IMR-90 (cell line): ENCODE results near the gene PCBD1. TPM values are rescaled to one million over a fixed set of nuclear protein-coding genes. Genes with fewer than 3 reads are reported as not detected.

Experiments
- ATAC-seq: fragments of 200-7000 bp; cut with Tn5 transposase; 2 replicates; pipeline ENCODE4 v1.9.1; 2020; ENCODE audit warnings: low read depth, mild to moderate bottlenecking, moderate library complexity
- BruUV-seq: library from RNA; stranded (reverse); fragments of 400-500 nt; replicated peaks from 2 replicates; lab custom pipeline; 2021; lab: Mats Ljungman, UMichigan
- CTCF ChIA-PET: fragments of 300-600 bp; formaldehyde crosslinking; extraction: SDS; loops from one replicate; lab custom pipeline; 2021; ENCODE audit warnings: antibody characterized with exemption; lab: Yijun Ruan, JAX
- POLR2A ChIA-PET: fragments of 300-600 bp; sonication (Branson Sonifier 250); formaldehyde crosslinking; loops from one replicate; lab custom pipeline; 2022; ENCODE audit warnings: antibody characterized with exemption; ENCODE audit not compliant: unreplicated experiment; lab: Charles Lee
- DNase-seq: peaks from one replicate; pipeline ENCODE4 v3.0.0; 2013
- H2AFZ ChIP-seq: replicated peaks from 2 replicates; pipeline ENCODE3; 2013; ENCODE audit warnings: low read length, mild to moderate bottlenecking; ENCODE audit not compliant: poor library complexity
- H2AK5ac ChIP-seq: 2 replicates; pipeline ENCODE4 v1.6.1; 2013; ENCODE audit warnings: low read depth, low read length, inconsistent platforms
- H2AK9ac ChIP-seq: replicated peaks from 2 replicates; pipeline ENCODE3; 2013; ENCODE audit warnings: mild to moderate bottlenecking, low read depth, low read length, moderate library complexity; ENCODE audit not compliant: poor library complexity
- H2BK120ac ChIP-seq: 2 replicates; pipeline ENCODE4 v1.6.1; 2013; ENCODE audit warnings: low read depth, low read length, inconsistent platforms
- H2BK15ac ChIP-seq: 3 replicates; pipeline ENCODE4 v1.6.1; 2013; ENCODE audit warnings: low read depth, low read length, inconsistent platforms
- H2BK20ac ChIP-seq: 2 replicates; pipeline ENCODE4 v1.6.1; 2013; ENCODE audit warnings: low read depth, mild to moderate bottlenecking, inconsistent platforms, low read length, moderate library complexity
- H2BK5ac ChIP-seq: 2 replicates; pipeline ENCODE4 v1.6.1; 2013; ENCODE audit warnings: mild to moderate bottlenecking, low read depth, low read length, inconsistent platforms; ENCODE audit not compliant: poor library complexity, severe bottlenecking
- H3K14ac ChIP-seq: replicated peaks from 2 replicates; pipeline ENCODE4 v1.6.1; 2013; ENCODE audit warnings: low read depth, low read length, inconsistent platforms
- H3K18ac ChIP-seq: 2 replicates; pipeline ENCODE4 v1.6.1; 2013; ENCODE audit warnings: low read depth, low read length, control low read depth
- H3K23ac ChIP-seq: 2 replicates; pipeline ENCODE4 v1.6.1; 2013; ENCODE audit warnings: low read depth, low read length, inconsistent platforms
- H3K27ac ChIP-seq: 2 replicates; pipeline ENCODE4 v1.5.1; 2013; ENCODE audit warnings: mild to moderate bottlenecking, control low read depth, low read length; ENCODE audit not compliant: insufficient read depth
- H3K27me3 ChIP-seq: 2 replicates; pipeline ENCODE4 v1.6.1; 2013; ENCODE audit warnings: low read length; ENCODE audit not compliant: control insufficient read depth, insufficient read depth
- H3K36me3 ChIP-seq: 2 replicates; pipeline ENCODE4 v1.6.1; 2013; ENCODE audit warnings: low read length, mixed read lengths; ENCODE audit not compliant: control insufficient read depth, insufficient read depth
- H3K4ac ChIP-seq: 2 replicates; pipeline ENCODE4 v1.6.1; 2013; ENCODE audit warnings: low read depth, low read length, inconsistent platforms
- H3K4me1 ChIP-seq: 2 replicates; pipeline ENCODE4 v1.6.1; 2013; ENCODE audit warnings: low read length, mixed read lengths; ENCODE audit not compliant: control insufficient read depth, insufficient read depth
- H3K4me2 ChIP-seq: 2 replicates; pipeline ENCODE4 v1.6.1; 2013; ENCODE audit warnings: low read depth, mild to moderate bottlenecking, control low read depth, low read length, moderate library complexity
- H3K4me3 ChIP-seq: 2 replicates; pipeline ENCODE4 v1.5.1; 2013; ENCODE audit warnings: low read depth, mild to moderate bottlenecking, control low read depth, low read length, moderate library complexity; ENCODE audit not compliant: insufficient read depth
- H3K56ac ChIP-seq: 2 replicates; pipeline ENCODE4 v1.6.1; 2013; ENCODE audit warnings: low read length, inconsistent platforms; ENCODE audit not compliant: insufficient read depth; ENCODE audit errors: extremely low read depth
- H3K79me1 ChIP-seq, 2 experiments: 2 replicates each; pipeline ENCODE4 v1.6.1; 2013; ENCODE audit warnings: low read length in 2 of 2, inconsistent platforms in 1 of 2, low read depth in 1 of 2
- H3K9ac ChIP-seq: 2 replicates; pipeline ENCODE4 v1.6.1; 2013; ENCODE audit warnings: low read depth, low read length, control low read depth
- H3K9me1 ChIP-seq: 2 replicates; pipeline ENCODE4 v1.6.1; 2013; ENCODE audit warnings: low read length, inconsistent platforms; ENCODE audit not compliant: insufficient read depth
- H3K9me3 ChIP-seq: 2 replicates; pipeline ENCODE4 v1.6.1; 2013; ENCODE audit warnings: low read length; ENCODE audit not compliant: control insufficient read depth, insufficient read depth
- H4K20me1 ChIP-seq: 2 replicates; pipeline ENCODE4 v1.6.1; 2013; ENCODE audit warnings: low read length, inconsistent platforms; ENCODE audit not compliant: insufficient read depth
- H4K5ac ChIP-seq: 2 replicates; pipeline ENCODE4 v1.6.1; 2013; ENCODE audit warnings: mild to moderate bottlenecking, low read depth, low read length, control low read depth
- H4K8ac ChIP-seq, 2 experiments: 2 replicates each; pipeline ENCODE4 v1.6.1; 2013; ENCODE audit warnings: low read depth in 2 of 2, low read length in 2 of 2, control low read depth in 1 of 2, inconsistent platforms in 1 of 2
- H4K91ac ChIP-seq: 2 replicates; pipeline ENCODE4 v1.6.1; 2013; ENCODE audit warnings: low read depth, low read length, inconsistent platforms; ENCODE audit not compliant: insufficient read depth
- BHLHE40 ChIP-seq: fragments of 150-350 bp; IDR thresholded peaks from 2 replicates; pipeline ENCODE4 v1.6.1; 2016; ENCODE audit warnings: mild to moderate bottlenecking, low read depth, low read length
- CHD1 ChIP-seq: IDR thresholded peaks from 2 replicates; pipeline ENCODE4 v1.6.1; 2012; ENCODE audit warnings: low read depth, low read length, improper control_type of control experiment
- CTCF ChIP-seq: conservative IDR thresholded peaks from 2 replicates; pipeline ENCODE4 v1.5.1; 2012; ENCODE audit warnings: mild to moderate bottlenecking, low read depth, low read length, improper control_type of control experiment
- ELK1 ChIP-seq: fragments of 150-350 bp; IDR thresholded peaks from 2 replicates; pipeline ENCODE4 v1.6.1; 2016; ENCODE audit warnings: low read depth, mild to moderate bottlenecking, low read length, moderate library complexity, borderline replicate concordance
- FOS ChIP-seq: fragments of 150-350 bp; IDR thresholded peaks from 2 replicates; pipeline ENCODE4 v1.6.1; 2016; ENCODE audit warnings: low read depth, low read length
- MAFK ChIP-seq: IDR thresholded peaks from 2 replicates; pipeline ENCODE4 v1.6.1; 2012; ENCODE audit warnings: low read depth, low read length, improper control_type of control experiment
- MXI1 ChIP-seq: IDR thresholded peaks from 2 replicates; pipeline ENCODE4 v1.6.1; 2012; ENCODE audit warnings: low read depth, mild to moderate bottlenecking, low read length, moderate library complexity, borderline replicate concordance
- POLR2A ChIP-seq: IDR thresholded peaks from 2 replicates; pipeline ENCODE4 v1.6.1; 2012; ENCODE audit warnings: mild to moderate bottlenecking, low read depth, low read length
- RAD21 ChIP-seq: IDR thresholded peaks from 2 replicates; pipeline ENCODE4 v1.6.1; 2012; ENCODE audit warnings: low read length, improper control_type of control experiment
- RCOR1 ChIP-seq: IDR thresholded peaks from 2 replicates; pipeline ENCODE4 v1.6.1; 2012; ENCODE audit warnings: mild to moderate bottlenecking, low read length, improper control_type of control experiment; ENCODE audit not compliant: insufficient replicate concordance
- SMC3 ChIP-seq: fragments of 150-350 bp; IDR thresholded peaks from 2 replicates; pipeline ENCODE4 v1.6.1; 2016; ENCODE audit warnings: low read depth, mild to moderate bottlenecking, antibody characterized with exemption, low read length, moderate library complexity
- USF2 ChIP-seq: fragments of 150-350 bp; IDR thresholded peaks from 2 replicates; pipeline ENCODE4 v1.6.1; 2017; ENCODE audit warnings: mild to moderate bottlenecking, antibody characterized with exemption, low read length, low read depth
- WGBS, 2 experiments: methylation state at CpG; one replicate each; pipeline versions ENCODE4 v1.1.5 to v1.1.7; 2013; ENCODE audit warnings: missing lambda C conversion rate in 2 of 2; ENCODE audit not compliant: insufficient read length in 1 of 2; ENCODE audit errors: extremely low coverage in 2 of 2; 5-methylcytosine and 5-hydroxymethylcytosine counted together
- dilution Hi-C: fragments of 300-500 bp; cut with HindIII; formaldehyde crosslinking; loops from one replicate; pipeline ENCODE4 v1.14.3; 2018; ENCODE audit warnings: low sequenced_read_pairs; ENCODE audit not compliant: unreplicated experiment
- in situ Hi-C: fragments of 300-500 bp; cut with MboI; formaldehyde crosslinking; loops from 3 replicates; pipeline ENCODE4 v1.14.3; 2019; ENCODE audit warnings: low sequenced_read_pairs, inconsistent platforms, mixed read lengths
- intact Hi-C: fragments of 100-400 bp; cut with micrococcal nuclease; formaldehyde crosslinking; loops from 2 replicates; pipeline ENCODE4 v1.10.0; 2022
- polyA plus RNA-seq, 3 experiments: library from polyadenylated mRNA; depleted of rRNA; stranded (reverse); fragments of >200 nt; gene quantifications; 2 replicates each; pipeline ENCODE4 v1.2.3, GENCODE V29; 2012; ENCODE audit warnings: low replicate concordance in 1 of 3
- total RNA-seq: library from RNA; depleted of rRNA; stranded (reverse); fragments of >200 nt; gene quantifications from 2 replicates; pipeline ENCODE4 v1.2.3, GENCODE V29; 2012

Gene PCBD1
- total and polyA plus RNA-seq, 2 of the 4 experiments (the other 2 are of a cell fraction), result 15.8 to 31.6 TPM

DNA sequence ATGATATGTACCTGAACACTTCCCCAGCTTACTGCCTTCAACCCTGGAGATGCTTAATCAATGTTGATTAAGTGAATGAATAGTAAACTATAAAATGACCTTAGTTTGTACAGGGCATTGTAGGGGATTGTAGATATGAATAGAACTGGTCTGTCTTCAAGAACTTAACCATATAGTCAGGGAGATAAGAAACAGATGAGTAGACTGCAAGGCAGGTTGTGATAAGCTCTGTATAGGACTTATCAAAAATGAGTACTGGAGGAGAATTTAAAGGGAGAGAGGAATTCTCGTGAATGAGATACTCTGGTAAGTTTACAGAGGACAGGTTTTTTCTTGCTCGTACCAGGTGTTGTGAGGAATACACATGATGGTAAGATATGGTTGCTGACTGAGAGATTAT, 45.0 kb downstream of the PCBD1 start:
- BruUV-seq, result no TSS peak
- in situ Hi-C loops (no loop called here), dilution Hi-C loops (no loop called here), intact Hi-C loops (no loop called here)
- no peak for DNase-seq
- H3K79me1 ChIP-seq, result peaks cover 33 to 50% of the 10 kb centered on the region in 2 experiments
- no peak for TF ChIP-seq ELK1
- TF ChIP-seq MAFK, result no peak
- no peak for TF ChIP-seq USF2
- no peak for TF ChIP-seq SMC3
- TF ChIP-seq POLR2A, result no peak
- TF ChIP-seq BHLHE40, result no peak
- no peak for TF ChIP-seq CHD1
- TF ChIP-seq MXI1, result no peak
- no peak for TF ChIP-seq RCOR1
- TF ChIP-seq RAD21, result no peak
- no peak for TF ChIP-seq FOS
- no peak for TF ChIP-seq CTCF
- peaks cover 11% of the 10 kb centered on the region for H3K4me1 ChIP-seq
- 93% methylated on average over 2 of the region's 2 CpGs; no CpG with 5 or more reads in 1 of the 2 experiments for WGBS, 2 experiments
- H3K4ac ChIP-seq, result no peak overlapping the region
- H2BK20ac ChIP-seq, result no peak overlapping the region
- H3K9me3 ChIP-seq, result no peaks in the 10 kb centered on the region
- no peak overlapping the region for H2BK5ac ChIP-seq
- no peak overlapping the region for H2AK9ac ChIP-seq
- no peak overlapping the region for H4K91ac ChIP-seq
- H3K36me3 ChIP-seq, result peaks cover 5% of the 10 kb centered on the region
- no peak for ATAC-seq
- CTCF ChIA-PET, result no interaction called here
- H3K4me2 ChIP-seq, result no peak overlapping the region
- no peak overlapping the region for H2AK5ac ChIP-seq
- peaks cover 3% of the 10 kb centered on the region; the same call in 1 of the 2 replicates for H3K9me1 ChIP-seq
- H2BK15ac ChIP-seq, result no peak overlapping the region
- H3K14ac ChIP-seq, result no peak overlapping the region
- H2BK120ac ChIP-seq, result no peak overlapping the region
- H3K4me3 ChIP-seq, result no peak overlapping the region
- no peak overlapping the region for H4K5ac ChIP-seq
- no peak overlapping the region for H3K56ac ChIP-seq
- no peak overlapping the region for H4K8ac ChIP-seq
- no peak overlapping the region for H3K18ac ChIP-seq
- H3K23ac ChIP-seq, result no peak overlapping the region
- H4K20me1 ChIP-seq, result no peaks in the 10 kb centered on the region
- no peak overlapping the region for H2AFZ ChIP-seq
- no peak overlapping the region for H3K27ac ChIP-seq
- no peaks in the 10 kb centered on the region for H3K27me3 ChIP-seq
- POLR2A ChIA-PET, result no interaction called here
- no peak overlapping the region for H3K9ac ChIP-seq
